ENCODE measurements around the gene ZNF385A. TPM values are rescaled to one million over a fixed set of nuclear protein-coding genes. Genes with fewer than 3 reads are reported as not detected.

The ZNF385A gene, protein sequence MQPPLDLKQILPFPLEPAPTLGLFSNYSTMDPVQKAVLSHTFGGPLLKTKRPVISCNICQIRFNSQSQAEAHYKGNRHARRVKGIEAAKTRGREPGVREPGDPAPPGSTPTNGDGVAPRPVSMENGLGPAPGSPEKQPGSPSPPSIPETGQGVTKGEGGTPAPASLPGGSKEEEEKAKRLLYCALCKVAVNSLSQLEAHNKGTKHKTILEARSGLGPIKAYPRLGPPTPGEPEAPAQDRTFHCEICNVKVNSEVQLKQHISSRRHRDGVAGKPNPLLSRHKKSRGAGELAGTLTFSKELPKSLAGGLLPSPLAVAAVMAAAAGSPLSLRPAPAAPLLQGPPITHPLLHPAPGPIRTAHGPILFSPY
- total RNA-seq (1.6 TPM), polyA plus RNA-seq (13.6 TPM)
- long read RNA-seq, donor 1, partial matches to known transcripts = 0 of 1 reads
- long read RNA-seq, donor 1, other reads (novel, unspliced or antisense) = 0 of 1 reads
- long read RNA-seq, donor 2 = 0 reads
- long read RNA-seq, donor 3, partial matches to known transcripts = 0 of 3 reads
- long read RNA-seq, donor 3, other reads (novel, unspliced or antisense) = 0 of 3 reads
- long read RNA-seq, donor 4, partial matches to known transcripts = 0 of 1 reads
- long read RNA-seq, donor 4, other reads (novel, unspliced or antisense) = 0 of 1 reads
- long read RNA-seq, donor 5, partial matches to known transcripts = 0 of 4 reads
- long read RNA-seq, donor 5, other reads (novel, unspliced or antisense) = 0 of 4 reads
- long read RNA-seq, donor 6, partial matches to known transcripts = 0 of 3 reads
- long read RNA-seq, donor 6, other reads (novel, unspliced or antisense) = 0 of 3 reads
- long read RNA-seq, donor 7, partial matches to known transcripts = 0 of 4 reads
- long read RNA-seq, donor 7, other reads (novel, unspliced or antisense) = 0 of 4 reads
- long read RNA-seq, donor 8, partial matches to known transcripts = 0 of 1 reads
- long read RNA-seq, donor 8, other reads (novel, unspliced or antisense) = 0 of 1 reads
- long read RNA-seq, donor 9 = 0 reads
- long read RNA-seq, donor 10, partial matches to known transcripts = 5 of 5 reads
- long read RNA-seq, donor 10, other reads (novel, unspliced or antisense) = 0 of 5 reads

DNA sequence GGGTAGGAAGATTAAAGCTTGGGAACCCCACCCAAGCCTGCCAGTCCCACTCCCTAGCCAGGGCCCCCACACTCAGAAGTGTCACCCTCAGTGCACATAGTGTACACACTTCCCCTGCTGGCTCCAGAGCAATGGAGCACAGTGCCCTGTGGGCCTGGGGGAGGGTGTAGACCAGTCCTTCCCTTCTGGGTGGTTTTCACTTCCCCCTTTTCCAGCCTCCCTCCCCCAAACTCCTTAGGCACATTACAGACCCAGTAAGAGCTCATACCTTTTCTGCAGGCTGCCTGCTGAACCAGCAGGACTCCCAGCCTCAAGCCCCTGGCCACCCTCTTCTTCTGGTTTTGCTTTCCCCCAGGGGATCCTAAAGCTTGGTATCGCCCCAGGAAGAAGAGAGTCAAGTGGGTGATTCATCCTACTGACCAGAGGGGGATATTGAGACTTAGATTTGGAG is at the start of gene ZNF385A:
Gene ZNF385A, minus strand, starts transcription at position 143 of the 451 bp plus-strand sequence. CDS start 219 bp downstream, outside the sequence.
- Histone ChIP-seq H3K27ac (ENCODE audit: low read depth in 1 of 2, low read length in 1 of 2) (no peak within 1 kb of the TSS), H3K36me3 (ENCODE audit: control insufficient read depth in 2 of 2, insufficient read depth in 2 of 2, low read length in 1 of 2) (peaks cover 0 to 3% of the 10 kb centered on the region in 2 donors), H3K9me3 (ENCODE audit: control insufficient read depth in 2 of 2, insufficient read depth in 1 of 2, low read length in 1 of 2) (no peaks in the 10 kb centered on the region), H3K27me3 (ENCODE audit: control insufficient read depth in 2 of 2, insufficient read depth in 1 of 2, low read length in 1 of 2) (no peaks in the 10 kb centered on the region), H3K4me1 (ENCODE audit: control insufficient read depth in 2 of 2, insufficient read depth in 2 of 2, low read length in 2 of 2) (peaks cover 0 to 27% of the 10 kb centered on the region in 2 donors), H3K4me3 (ENCODE audit: low read length in 2 of 2) (no peak within 1 kb of the TSS)
- WGBS = 100% methylated on average over 1 of the region's 1 CpG
- no peak for DNase-seq (ENCODE audit: low read depth in 6 of 9, low spot score in 9 of 9)

DNA sequence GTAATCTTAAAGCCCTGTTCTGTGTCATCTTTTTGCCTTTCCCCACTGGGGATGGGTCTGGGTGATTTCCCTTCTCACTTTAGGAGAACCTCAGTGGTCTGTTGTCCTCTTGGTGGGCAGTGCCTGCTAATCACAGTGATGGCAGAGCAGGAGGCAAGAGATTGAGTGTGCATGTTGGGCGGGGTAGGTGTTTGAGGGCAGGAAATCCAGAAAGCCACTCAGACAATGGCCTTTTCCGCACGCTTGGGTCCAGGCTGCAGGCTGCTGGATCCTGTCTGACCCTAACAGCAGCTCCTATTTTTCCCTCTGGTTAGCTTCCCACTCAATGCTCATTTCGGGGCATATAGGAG is 48.3 kb upstream of the ZNF385A start:
- Histone ChIP-seq H3K36me3 (ENCODE audit: control insufficient read depth in 2 of 2, insufficient read depth in 2 of 2, low read length in 1 of 2) (no peaks in the 10 kb centered on the region), H3K4me3 (ENCODE audit: low read length in 2 of 2) (no peak overlapping the region), H3K9me3 (ENCODE audit: control insufficient read depth in 2 of 2, insufficient read depth in 1 of 2, low read length in 1 of 2) (no peaks in the 10 kb centered on the region), H3K27me3 (ENCODE audit: control insufficient read depth in 2 of 2, insufficient read depth in 1 of 2, low read length in 1 of 2) (no peaks in the 10 kb centered on the region), H3K4me1 (ENCODE audit: control insufficient read depth in 2 of 2, insufficient read depth in 2 of 2, low read length in 2 of 2) (peaks cover 0 to 21% of the 10 kb centered on the region in 2 donors), H3K27ac (ENCODE audit: low read depth in 1 of 2, low read length in 1 of 2) (no peak overlapping the region)
- WGBS = 95% methylated on average over 4 of the region's 4 CpGs
- no peak for DNase-seq (ENCODE audit: low read depth in 6 of 9, low spot score in 9 of 9)

DNA sequence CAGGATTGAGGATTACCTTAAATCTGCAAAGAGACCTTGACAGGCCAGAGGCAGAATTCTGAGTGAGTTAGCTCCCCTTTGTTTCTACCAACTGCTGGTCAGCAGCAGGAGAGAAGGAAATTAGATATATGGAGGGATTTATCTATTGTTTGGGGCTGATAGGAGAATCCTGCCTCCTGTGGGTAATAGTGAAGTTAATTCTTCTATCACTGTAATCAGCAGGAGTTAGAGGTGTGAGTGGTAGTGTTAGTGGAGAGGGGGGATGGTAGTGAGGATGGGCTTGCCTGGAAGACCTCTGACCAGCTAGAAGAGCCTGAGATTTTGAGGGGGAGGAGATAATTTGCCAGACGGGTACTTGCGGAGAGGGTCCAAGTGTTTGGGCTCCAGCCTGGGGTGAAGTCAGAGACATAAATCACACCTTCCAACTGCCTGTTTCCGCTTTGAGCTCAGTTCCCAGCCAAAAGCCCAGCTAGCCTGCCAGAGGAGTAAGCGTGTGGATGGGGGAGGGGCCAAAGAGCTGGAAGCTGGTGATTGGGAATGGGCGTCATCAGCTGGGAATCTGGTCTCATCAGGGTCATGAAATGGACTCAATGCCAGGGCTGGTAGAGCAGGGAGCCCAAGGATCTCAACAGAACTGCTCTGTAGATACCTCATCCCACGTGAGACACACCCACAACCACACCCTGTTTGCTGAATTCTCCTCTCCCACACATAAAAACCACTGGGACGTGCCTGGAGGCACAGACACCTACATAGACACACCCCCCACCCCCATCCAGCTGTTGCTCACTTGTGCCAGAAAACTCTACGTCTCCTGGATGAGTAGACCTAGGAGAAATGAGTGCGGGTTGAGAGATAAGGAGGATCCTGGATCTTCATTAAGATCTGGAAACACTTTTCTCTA is 47.6 kb upstream of the ZNF385A start:
- no peaks in the 10 kb centered on the region for H3K36me3 ChIP-seq (ENCODE audit: control insufficient read depth in 2 of 2, insufficient read depth in 2 of 2, low read length in 1 of 2)
- H3K27me3 ChIP-seq (ENCODE audit: control insufficient read depth in 2 of 2, insufficient read depth in 1 of 2, low read length in 1 of 2) = no peaks in the 10 kb centered on the region
- H3K27ac ChIP-seq (ENCODE audit: low read depth in 1 of 2, low read length in 1 of 2) = no peak overlapping the region
- H3K4me1 ChIP-seq (ENCODE audit: control insufficient read depth in 2 of 2, insufficient read depth in 2 of 2, low read length in 2 of 2) = peaks cover 0 to 22% of the 10 kb centered on the region in 2 donors
- DNase-seq (ENCODE audit: low read depth in 6 of 9, low spot score in 9 of 9) = no peak
- H3K9me3 ChIP-seq (ENCODE audit: control insufficient read depth in 2 of 2, insufficient read depth in 1 of 2, low read length in 1 of 2) = no peaks in the 10 kb centered on the region
- H3K4me3 ChIP-seq (ENCODE audit: low read length in 2 of 2) = no peak overlapping the region
- 77% methylated on average over 9 of the region's 9 CpGs for WGBS

DNA sequence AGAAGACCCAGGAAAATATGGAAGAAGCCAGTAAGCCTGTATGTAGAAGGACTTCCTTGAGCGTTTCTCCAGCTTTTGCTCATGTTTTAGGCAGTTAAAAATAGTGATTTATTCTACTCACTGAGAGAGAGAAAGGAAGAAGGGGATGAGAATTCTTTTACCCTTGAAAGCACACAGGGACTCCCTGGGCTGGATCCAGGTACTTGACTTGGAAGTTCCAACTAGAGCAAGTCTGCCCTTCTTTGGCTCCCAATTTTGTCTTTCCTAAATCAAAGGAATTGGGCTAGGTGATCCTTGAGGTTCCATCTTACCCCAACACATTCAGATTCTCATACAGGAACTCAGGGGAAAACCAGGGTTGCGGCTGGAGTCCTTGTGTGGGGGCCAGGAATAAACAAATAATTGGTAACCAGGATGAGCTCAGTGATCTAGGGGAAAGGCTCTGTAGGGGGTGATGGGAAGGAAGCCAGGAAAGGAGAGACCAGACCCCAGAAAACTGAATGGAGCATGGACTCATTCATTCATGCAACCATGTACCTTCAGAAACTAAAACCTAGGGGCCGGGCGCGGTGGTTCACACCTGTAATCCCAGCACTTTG is 46.0 kb upstream of the ZNF385A start:
- Histone ChIP-seq H3K9me3 (ENCODE audit: control insufficient read depth in 2 of 2, insufficient read depth in 1 of 2, low read length in 1 of 2) (no peaks in the 10 kb centered on the region), H3K4me1 (ENCODE audit: control insufficient read depth in 2 of 2, insufficient read depth in 2 of 2, low read length in 2 of 2) (peaks cover 0 to 25% of the 10 kb centered on the region in 2 donors), H3K27ac (ENCODE audit: low read depth in 1 of 2, low read length in 1 of 2) (no peak overlapping the region), H3K36me3 (ENCODE audit: control insufficient read depth in 2 of 2, insufficient read depth in 2 of 2, low read length in 1 of 2) (no peaks in the 10 kb centered on the region), H3K27me3 (ENCODE audit: control insufficient read depth in 2 of 2, insufficient read depth in 1 of 2, low read length in 1 of 2) (peaks cover 0 to 4% of the 10 kb centered on the region in 2 donors), H3K4me3 (ENCODE audit: low read length in 2 of 2) (no peak overlapping the region)
- 98% methylated on average over 5 of the region's 5 CpGs for WGBS
- no peak for DNase-seq (ENCODE audit: low read depth in 6 of 9, low spot score in 9 of 9)

DNA sequence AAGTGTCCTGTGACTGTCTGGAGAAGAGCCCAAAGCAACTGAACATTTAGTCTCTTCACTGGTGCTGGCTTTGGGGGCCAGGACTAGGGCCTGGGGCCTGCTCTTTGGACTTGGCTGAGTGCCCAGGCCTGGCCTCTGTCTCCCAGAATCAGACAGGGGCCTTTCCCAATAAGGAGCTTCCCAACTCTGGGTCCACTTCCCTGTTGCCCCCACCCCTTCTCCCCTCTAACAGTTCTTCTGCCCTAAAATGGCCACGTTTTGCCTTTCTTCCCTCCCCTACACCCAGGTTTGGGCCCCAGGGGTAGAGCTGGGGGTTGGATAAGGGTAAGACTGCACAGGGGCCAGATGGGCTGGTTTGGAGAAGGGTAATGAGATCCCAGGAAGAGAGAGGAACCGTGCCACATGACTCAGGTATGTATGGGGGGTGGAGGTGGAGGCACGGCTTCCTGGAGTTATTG is 44.5 kb upstream of the ZNF385A start:
- DNase-seq (ENCODE audit: low read depth in 6 of 9, low spot score in 9 of 9) = no peak
- WGBS = 88% methylated on average over 3 of the region's 3 CpGs
- no peak overlapping the region for H3K4me3 ChIP-seq (ENCODE audit: low read length in 2 of 2)
- no peaks in the 10 kb centered on the region for H3K9me3 ChIP-seq (ENCODE audit: control insufficient read depth in 2 of 2, insufficient read depth in 1 of 2, low read length in 1 of 2)
- no peaks in the 10 kb centered on the region for H3K36me3 ChIP-seq (ENCODE audit: control insufficient read depth in 2 of 2, insufficient read depth in 2 of 2, low read length in 1 of 2)
- peaks cover 0 to 4% of the 10 kb centered on the region in 2 donors for H3K27me3 ChIP-seq (ENCODE audit: control insufficient read depth in 2 of 2, insufficient read depth in 1 of 2, low read length in 1 of 2)
- peaks cover 0 to 25% of the 10 kb centered on the region in 2 donors for H3K4me1 ChIP-seq (ENCODE audit: control insufficient read depth in 2 of 2, insufficient read depth in 2 of 2, low read length in 2 of 2)
- no peak overlapping the region for H3K27ac ChIP-seq (ENCODE audit: low read depth in 1 of 2, low read length in 1 of 2)

DNA sequence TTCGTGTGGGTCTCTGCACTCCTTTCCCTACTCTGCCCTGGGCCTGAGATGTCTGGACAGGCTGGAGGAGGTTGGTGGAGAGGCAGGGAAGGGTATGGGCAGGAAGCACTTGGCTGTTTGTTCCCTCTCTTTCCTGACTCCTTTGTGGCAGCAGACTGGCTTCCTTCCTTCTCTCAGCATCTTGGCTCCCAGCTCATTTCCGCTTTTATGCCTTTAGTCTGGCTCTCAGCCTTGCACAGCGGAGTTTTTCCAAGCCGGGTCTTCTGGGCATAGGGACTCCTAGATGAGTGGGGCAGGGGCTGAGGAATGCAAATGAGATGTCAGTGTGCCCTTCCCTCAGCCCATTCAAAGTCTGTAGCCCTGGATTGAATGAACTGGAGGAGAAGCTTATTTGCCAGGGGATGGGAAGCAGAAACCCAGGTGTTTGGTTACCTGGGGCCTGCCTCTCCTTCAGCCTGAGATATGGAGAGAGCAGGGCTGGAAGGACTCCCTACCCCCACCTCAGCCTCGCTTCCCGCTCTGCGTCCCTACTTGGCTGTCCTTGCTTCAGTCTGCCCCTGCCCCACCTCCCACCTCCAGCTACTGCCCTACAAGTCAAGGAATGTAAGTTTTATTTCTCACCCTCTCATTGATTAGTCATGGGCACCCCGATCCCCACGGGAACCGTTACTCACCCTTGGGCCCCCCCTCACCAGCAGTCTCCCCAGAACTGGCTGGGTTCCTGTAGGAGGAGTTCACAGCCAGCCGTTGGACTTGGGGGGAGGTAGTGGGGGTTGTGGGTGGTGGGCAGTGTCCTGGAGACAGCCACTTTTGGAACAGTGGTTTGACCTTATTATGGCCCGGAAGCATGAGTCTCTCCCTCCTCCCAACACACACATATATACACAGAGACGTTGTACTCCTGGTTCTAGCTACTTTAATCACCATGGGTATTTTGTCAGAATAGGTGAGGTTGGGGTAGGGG is 43.8 kb upstream of the ZNF385A start:
- WGBS = 60% methylated on average over 13 of the region's 13 CpGs
- H3K27me3 ChIP-seq (ENCODE audit: control insufficient read depth in 2 of 2, insufficient read depth in 1 of 2, low read length in 1 of 2) = peaks cover 0 to 4% of the 10 kb centered on the region in 2 donors
- no peaks in the 10 kb centered on the region for H3K36me3 ChIP-seq (ENCODE audit: control insufficient read depth in 2 of 2, insufficient read depth in 2 of 2, low read length in 1 of 2)
- no peak for DNase-seq (ENCODE audit: low read depth in 6 of 9, low spot score in 9 of 9)
- H3K9me3 ChIP-seq (ENCODE audit: control insufficient read depth in 2 of 2, insufficient read depth in 1 of 2, low read length in 1 of 2) = no peaks in the 10 kb centered on the region
- peaks cover 0 to 25% of the 10 kb centered on the region in 2 donors for H3K4me1 ChIP-seq (ENCODE audit: control insufficient read depth in 2 of 2, insufficient read depth in 2 of 2, low read length in 2 of 2)
- no peak overlapping the region for H3K27ac ChIP-seq (ENCODE audit: low read depth in 1 of 2, low read length in 1 of 2)
- no peak overlapping the region for H3K4me3 ChIP-seq (ENCODE audit: low read length in 2 of 2)

DNA sequence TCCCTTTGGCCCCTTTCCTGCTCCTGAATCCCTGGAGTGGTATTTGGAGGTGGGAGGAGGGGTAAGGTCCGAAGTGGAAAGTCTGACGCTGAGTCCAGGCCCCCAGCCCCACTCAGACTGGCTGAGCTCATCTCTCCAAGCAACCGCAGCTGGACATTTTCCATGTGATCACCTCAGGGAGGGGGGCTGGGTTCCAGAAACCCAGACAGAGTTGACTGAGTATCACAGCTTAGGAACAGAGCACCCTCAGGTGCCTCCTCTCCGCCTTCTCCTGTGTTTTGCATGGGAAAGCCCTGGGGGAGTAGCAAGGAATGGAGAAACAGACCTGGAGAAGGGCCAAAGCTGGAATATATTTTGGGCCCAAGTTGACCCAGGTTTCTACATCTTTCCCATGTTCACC is 42.6 kb upstream of the ZNF385A start:
- Histone ChIP-seq H3K4me3 (ENCODE audit: low read length in 2 of 2) (no peak overlapping the region), H3K4me1 (ENCODE audit: control insufficient read depth in 2 of 2, insufficient read depth in 2 of 2, low read length in 2 of 2) (peaks cover 0 to 15% of the 10 kb centered on the region in 2 donors), H3K27ac (ENCODE audit: low read depth in 1 of 2, low read length in 1 of 2) (no peak overlapping the region), H3K9me3 (ENCODE audit: control insufficient read depth in 2 of 2, insufficient read depth in 1 of 2, low read length in 1 of 2) (no peaks in the 10 kb centered on the region), H3K36me3 (ENCODE audit: control insufficient read depth in 2 of 2, insufficient read depth in 2 of 2, low read length in 1 of 2) (no peaks in the 10 kb centered on the region), H3K27me3 (ENCODE audit: control insufficient read depth in 2 of 2, insufficient read depth in 1 of 2, low read length in 1 of 2) (peaks cover 0 to 4% of the 10 kb centered on the region in 2 donors)
- DNase-seq (ENCODE audit: low read depth in 6 of 9, low spot score in 9 of 9) = no peak
- 91% methylated on average over 4 of the region's 4 CpGs for WGBS

Measured in thymus (tissue), 14 donors.